ENCODE results near the gene RIMS4. TPM values are rescaled to one million over a fixed set of nuclear protein-coding genes. Genes with fewer than 3 reads are reported as not detected.

The RIMS4 gene
- total RNA-seq, 1 donor from 2014 or later: 6.4 TPM

DNA sequence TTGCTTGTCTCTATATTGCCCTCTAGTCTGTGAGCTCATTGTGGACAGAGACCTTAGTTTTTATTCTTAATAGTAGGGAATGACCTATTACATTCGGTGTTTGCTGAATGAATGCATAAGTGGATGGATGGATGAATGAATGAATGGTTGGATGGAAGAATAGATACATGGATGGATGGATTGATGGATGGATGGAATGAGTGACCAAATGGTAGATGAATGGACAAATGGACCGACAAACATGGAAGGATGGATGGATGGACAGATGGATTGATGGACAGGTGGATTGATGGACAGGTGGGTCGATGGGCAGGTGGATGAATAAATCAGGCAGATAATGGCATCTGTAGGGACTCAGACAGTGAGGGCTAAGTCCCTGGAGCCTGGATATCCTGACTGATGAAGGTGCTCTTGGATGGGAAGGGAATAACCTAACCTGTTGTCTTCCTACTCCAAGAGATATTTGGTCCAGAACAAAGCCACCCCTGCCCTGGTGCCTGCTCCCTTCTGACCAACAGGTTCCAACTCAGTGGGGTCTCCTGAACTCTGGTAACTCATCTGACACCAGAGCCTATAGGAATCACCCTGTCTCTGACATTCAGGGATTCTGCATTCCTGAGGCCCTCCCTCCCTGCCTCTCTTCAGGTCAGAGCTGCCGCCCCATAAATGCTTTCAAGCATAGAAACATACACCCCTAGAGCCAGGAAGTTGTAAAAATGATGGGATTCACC is 104.8 kb downstream of the RIMS4 start:
- H3K4me1 ChIP-seq: peaks cover 51% of the 10 kb centered on the region
- H3K27ac ChIP-seq: peak overlapping the region; percentile 83
- H3K4me3 ChIP-seq: no peak overlapping the region
- DNase-seq (ENCODE audit: extremely low spot score in 2 of 2): no peak
- no peaks in the 10 kb centered on the region for H3K9me3 ChIP-seq
- no peak for TF ChIP-seq CTCF (IDR thresholded peaks at IDR 0.05)
- TF ChIP-seq POLR2A (IDR thresholded peaks at IDR 0.05): no peak
- TF ChIP-seq POLR2AphosphoS5 (IDR thresholded peaks at IDR 0.05; ENCODE audit: insufficient read depth in 1 of 2, low read depth in 1 of 2): no peak
- no peaks in the 10 kb centered on the region for H3K27me3 ChIP-seq
- intact Hi-C loops (cut with DNase I): no loop called here
- H3K36me3 ChIP-seq: no peaks in the 10 kb centered on the region

GRCh38 chr20:44704551-44704971 is 105.8 kb downstream of the RIMS4 start:
- no peaks in the 10 kb centered on the region for H3K36me3 ChIP-seq
- no peaks in the 10 kb centered on the region for H3K27me3 ChIP-seq
- DNase-seq (ENCODE audit: extremely low spot score in 2 of 2): peak in 1 of 2 donors; percentile 78
- no peak overlapping the region for H3K4me3 ChIP-seq
- peaks cover 52% of the 10 kb centered on the region for H3K4me1 ChIP-seq
- intact Hi-C loops (cut with DNase I): no loop called here
- no peak for TF ChIP-seq POLR2AphosphoS5 (IDR thresholded peaks at IDR 0.05; ENCODE audit: insufficient read depth in 1 of 2, low read depth in 1 of 2)
- no peak for TF ChIP-seq CTCF (IDR thresholded peaks at IDR 0.05)
- no peak for TF ChIP-seq POLR2A (IDR thresholded peaks at IDR 0.05)
- H3K27ac ChIP-seq: peak overlapping the region; percentile 83
- no peaks in the 10 kb centered on the region for H3K9me3 ChIP-seq

DNA sequence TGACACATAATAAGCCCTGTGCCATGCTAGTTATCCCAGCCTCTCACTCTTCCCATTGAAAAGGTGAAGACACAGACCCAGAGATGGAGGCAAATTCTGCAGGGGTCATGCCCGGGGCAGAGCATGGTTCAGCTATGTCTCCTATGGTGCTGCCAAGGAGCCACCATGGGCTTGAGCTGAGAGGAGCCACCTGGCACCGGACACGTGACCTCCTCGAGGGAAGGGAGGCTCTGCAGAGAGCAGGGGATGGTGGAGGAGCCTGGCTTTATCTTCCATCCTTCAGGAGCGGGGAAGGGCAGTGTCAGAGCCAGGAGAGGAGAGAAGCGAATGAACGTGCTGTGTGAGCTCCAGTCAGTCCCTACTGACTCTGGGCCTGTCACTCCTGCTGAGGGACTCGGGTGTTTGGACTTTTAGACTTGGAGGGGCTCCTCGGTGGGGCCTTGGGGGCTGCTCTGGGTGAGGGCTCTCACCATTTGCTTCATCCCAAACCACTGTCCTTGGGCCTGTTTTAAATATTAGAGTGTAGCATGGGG is 106.3 kb downstream of the RIMS4 start:
- Histone ChIP-seq H3K36me3 (no peaks in the 10 kb centered on the region), H3K27me3 (no peaks in the 10 kb centered on the region), H3K4me1 (peaks cover 52% of the 10 kb centered on the region), H3K9me3 (no peaks in the 10 kb centered on the region), H3K27ac (peak overlapping the region; percentile 83), H3K4me3 (no peak overlapping the region)
- intact Hi-C loops (cut with DNase I): no loop called here
- peak in 1 of 2 donors; percentile 83 for DNase-seq (ENCODE audit: extremely low spot score in 2 of 2)
- TF ChIP-seq POLR2A (IDR thresholded peaks at IDR 0.05): no peak

DNA sequence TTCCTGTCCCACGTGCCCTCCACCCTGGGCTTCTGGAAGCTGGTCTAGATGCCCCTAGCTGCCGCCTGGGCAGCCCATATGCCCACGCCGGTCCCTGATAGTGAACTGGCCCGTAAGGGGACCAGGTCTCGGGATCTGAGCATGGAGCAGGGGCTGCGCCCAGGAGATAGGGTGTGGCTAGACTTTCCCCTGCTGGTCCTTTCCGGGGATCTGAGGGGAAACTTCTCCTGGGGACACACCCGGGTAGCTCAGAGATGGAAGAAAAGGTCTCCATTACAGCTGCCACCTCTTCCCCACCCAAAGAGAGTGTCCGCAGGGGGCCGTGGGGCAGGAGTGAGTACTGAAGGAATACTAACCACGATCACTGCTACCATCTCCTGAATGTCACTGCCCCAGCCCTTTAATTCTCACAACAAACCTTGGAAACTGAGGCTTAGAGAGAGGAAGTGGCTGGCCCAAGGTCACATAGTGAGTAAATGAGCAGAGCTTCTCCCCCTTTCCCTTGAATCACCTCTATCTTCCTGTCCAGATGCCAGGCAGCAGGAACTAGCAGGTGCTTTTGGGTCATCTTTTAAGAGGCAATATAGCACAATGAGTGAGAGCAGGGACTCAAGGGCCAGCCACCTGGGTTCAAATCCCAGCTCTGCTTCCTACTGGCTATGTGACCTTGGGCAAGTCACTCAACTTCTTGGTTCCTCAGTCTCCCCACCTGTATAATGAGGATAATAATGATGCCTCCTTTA is 107.0 kb downstream of the RIMS4 start:
- Histone ChIP-seq H3K4me1 (peaks cover 52% of the 10 kb centered on the region), H3K36me3 (no peaks in the 10 kb centered on the region), H3K4me3 (no peak overlapping the region), H3K27me3 (no peaks in the 10 kb centered on the region), H3K27ac (peak overlapping the region; percentile 83), H3K9me3 (no peaks in the 10 kb centered on the region)
- TF ChIP-seq POLR2A (IDR thresholded peaks at IDR 0.05) (no peak), POLR2AphosphoS5 (IDR thresholded peaks at IDR 0.05; ENCODE audit: insufficient read depth in 1 of 2, low read depth in 1 of 2) (peak in 1 of 2 donors; percentile 79), CTCF (IDR thresholded peaks at IDR 0.05) (no peak)
- DNase-seq (ENCODE audit: extremely low spot score in 2 of 2): peak in 1 of 2 donors; percentile 86
- intact Hi-C loops (cut with DNase I): no loop called here

DNA sequence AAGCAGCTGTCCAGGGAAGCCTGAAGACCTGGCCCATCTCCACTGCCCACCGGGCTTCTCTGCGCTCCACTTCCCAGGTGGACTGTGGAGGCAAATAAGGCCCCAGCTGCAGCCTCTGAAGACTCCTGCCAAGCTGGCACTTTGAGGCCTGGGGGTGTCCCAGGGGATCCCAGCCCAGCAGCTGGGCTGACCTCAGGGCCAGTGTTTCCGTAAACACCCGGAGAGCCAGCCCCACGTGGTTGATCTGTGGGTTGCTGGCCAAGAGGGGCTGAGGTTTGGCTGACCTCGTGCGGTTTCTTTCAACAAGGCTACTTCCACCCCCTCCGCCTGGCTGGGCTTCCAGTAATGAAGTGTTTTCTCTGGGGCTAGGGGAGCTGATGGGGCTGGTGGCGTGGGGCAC is 107.6 kb downstream of the RIMS4 start:
- Histone ChIP-seq H3K27me3 (no peaks in the 10 kb centered on the region), H3K4me1 (peaks cover 52% of the 10 kb centered on the region), H3K9me3 (no peaks in the 10 kb centered on the region), H3K4me3 (peak overlapping the region in 1 of 2 donors; percentile 12), H3K36me3 (no peaks in the 10 kb centered on the region), H3K27ac (peak overlapping the region; percentile 83)
- intact Hi-C loops (cut with DNase I): no loop called here
- TF ChIP-seq POLR2AphosphoS5 (IDR thresholded peaks at IDR 0.05; ENCODE audit: insufficient read depth in 1 of 2, low read depth in 1 of 2) (peak; percentile 79 to 91), CTCF (IDR thresholded peaks at IDR 0.05) (no peak)
- peak in 1 of 2 donors; percentile 90 for DNase-seq (ENCODE audit: extremely low spot score in 2 of 2)
